Measurements from ENCODE around the gene PDE9A.

Gene PDE9A

DNA sequence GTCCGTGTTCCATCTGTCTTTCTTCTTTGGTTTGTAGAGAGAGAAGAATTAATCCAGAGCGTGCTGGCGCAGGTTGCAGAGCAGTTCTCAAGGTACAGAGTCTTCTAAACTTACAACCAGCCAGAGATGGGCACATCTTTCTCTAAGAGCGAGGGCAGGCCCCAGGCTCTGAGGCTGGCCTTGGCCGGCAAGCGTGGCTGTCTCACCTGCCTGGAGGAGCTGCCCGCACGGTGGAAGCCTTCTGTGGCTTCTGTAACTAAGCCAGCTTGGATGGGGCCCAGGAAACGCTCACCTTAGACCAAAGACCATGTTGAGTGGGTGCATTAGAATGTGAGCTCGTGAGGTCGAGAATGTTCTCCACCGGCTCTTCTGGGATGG, 78.6 kb downstream of the PDE9A start:
- Histone ChIP-seq H3K4me1 (ENCODE audit: insufficient read depth, low read length) (no peaks in the 10 kb centered on the region), H3K4me3 (ENCODE audit: low read depth in 1 of 2, low read length in 2 of 2) (no peak overlapping the region), H3K9ac (ENCODE audit: low read depth, low read length) (no peak overlapping the region), H3K27ac (ENCODE audit: low read length) (no peak overlapping the region), H3K36me3 (ENCODE audit: insufficient read depth, low read length) (no peaks in the 10 kb centered on the region), H3K79me2 (ENCODE audit: insufficient read depth, low read length) (no peaks in the 10 kb centered on the region), H4K20me1 (ENCODE audit: insufficient read depth, low read length) (no peaks in the 10 kb centered on the region), H3K4me2 (ENCODE audit: insufficient read depth, low read length) (no peak overlapping the region), H3K27me3 (ENCODE audit: insufficient read depth, low read length, poor library complexity) (no peaks in the 10 kb centered on the region), H2AFZ (ENCODE audit: low read depth, low read length) (no peak overlapping the region), H3K9me3 (ENCODE audit: insufficient read depth, low read length, severe bottlenecking) (no peaks in the 10 kb centered on the region)
- TF ChIP-seq, protein P1, sequence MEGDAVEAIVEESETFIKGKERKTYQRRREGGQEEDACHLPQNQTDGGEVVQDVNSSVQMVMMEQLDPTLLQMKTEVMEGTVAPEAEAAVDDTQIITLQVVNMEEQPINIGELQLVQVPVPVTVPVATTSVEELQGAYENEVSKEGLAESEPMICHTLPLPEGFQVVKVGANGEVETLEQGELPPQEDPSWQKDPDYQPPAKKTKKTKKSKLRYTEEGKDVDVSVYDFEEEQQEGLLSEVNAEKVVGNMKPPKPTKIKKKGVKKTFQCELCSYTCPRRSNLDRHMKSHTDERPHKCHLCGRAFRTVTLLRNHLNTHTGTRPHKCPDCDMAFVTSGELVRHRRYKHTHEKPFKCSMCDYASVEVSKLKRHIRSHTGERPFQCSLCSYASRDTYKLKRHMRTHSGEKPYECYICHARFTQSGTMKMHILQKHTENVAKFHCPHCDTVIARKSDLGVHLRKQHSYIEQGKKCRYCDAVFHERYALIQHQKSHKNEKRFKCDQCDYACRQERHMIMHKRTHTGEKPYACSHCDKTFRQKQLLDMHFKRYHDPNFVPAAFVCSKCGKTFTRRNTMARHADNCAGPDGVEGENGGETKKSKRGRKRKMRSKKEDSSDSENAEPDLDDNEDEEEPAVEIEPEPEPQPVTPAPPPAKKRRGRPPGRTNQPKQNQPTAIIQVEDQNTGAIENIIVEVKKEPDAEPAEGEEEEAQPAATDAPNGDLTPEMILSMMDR (IDR thresholded peaks at IDR 0.05; ENCODE audit: borderline replicate concordance, extremely low read depth, low read length, poor library complexity, severe bottlenecking) = no peak
- no peak for TF ChIP-seq EZH2 (IDR thresholded peaks at IDR 0.05; ENCODE audit: borderline replicate concordance, low read depth, low read length, severe bottlenecking)
- no peak for DNase-seq
- no peak for ATAC-seq (ENCODE audit: insufficient read depth, low read depth)

DNA sequence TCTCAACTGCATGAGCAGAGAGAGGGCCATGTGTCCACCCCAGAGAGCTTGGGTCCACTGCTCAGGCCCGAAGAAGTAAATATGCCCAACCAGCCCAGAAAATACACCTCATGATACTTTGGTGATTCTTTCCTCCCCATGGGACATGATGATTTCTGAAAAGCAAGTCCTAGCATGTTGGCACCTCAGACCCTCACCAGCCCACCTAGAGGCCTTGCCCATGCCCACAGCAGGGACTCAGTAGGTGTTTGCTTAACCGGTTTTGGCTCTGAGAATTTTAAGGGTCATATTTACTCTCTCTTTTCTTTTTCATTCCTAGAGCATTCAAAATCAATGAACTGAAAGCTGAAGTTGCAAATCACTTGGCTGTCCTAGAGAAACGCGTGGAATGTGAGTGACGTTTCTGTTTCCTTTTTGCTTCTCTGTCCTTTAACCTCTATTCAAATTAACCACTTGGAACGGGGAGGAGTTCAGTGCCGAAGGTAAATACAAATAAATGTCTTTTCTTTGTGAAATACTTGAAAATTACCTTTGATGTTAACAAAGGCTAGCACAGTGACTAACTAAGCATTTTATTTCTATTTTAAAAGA, 79.7 kb downstream of the PDE9A start:
- no peak overlapping the region for H2AFZ ChIP-seq (ENCODE audit: low read depth, low read length)
- no peak overlapping the region for H3K27ac ChIP-seq (ENCODE audit: low read length)
- H3K79me2 ChIP-seq (ENCODE audit: insufficient read depth, low read length) = no peaks in the 10 kb centered on the region
- no peaks in the 10 kb centered on the region for H3K27me3 ChIP-seq (ENCODE audit: insufficient read depth, low read length, poor library complexity)
- DNase-seq (no peak), ATAC-seq (ENCODE audit: insufficient read depth, low read depth) (no peak)
- no peaks in the 10 kb centered on the region for H4K20me1 ChIP-seq (ENCODE audit: insufficient read depth, low read length)
- H3K36me3 ChIP-seq (ENCODE audit: insufficient read depth, low read length) = no peaks in the 10 kb centered on the region
- H3K9ac ChIP-seq (ENCODE audit: low read depth, low read length) = no peak overlapping the region
- H3K4me3 ChIP-seq (ENCODE audit: low read depth in 1 of 2, low read length in 2 of 2) = no peak overlapping the region
- H3K9me3 ChIP-seq (ENCODE audit: insufficient read depth, low read length, severe bottlenecking) = no peaks in the 10 kb centered on the region
- TF ChIP-seq, protein P1 (IDR thresholded peaks at IDR 0.05; ENCODE audit: borderline replicate concordance, extremely low read depth, low read length, poor library complexity, severe bottlenecking) = no peak
- TF ChIP-seq EZH2 (IDR thresholded peaks at IDR 0.05; ENCODE audit: borderline replicate concordance, low read depth, low read length, severe bottlenecking) = no peak
- peaks cover 7% of the 10 kb centered on the region for H3K4me1 ChIP-seq (ENCODE audit: insufficient read depth, low read length)
- H3K4me2 ChIP-seq (ENCODE audit: insufficient read depth, low read length) = no peak overlapping the region

DNA sequence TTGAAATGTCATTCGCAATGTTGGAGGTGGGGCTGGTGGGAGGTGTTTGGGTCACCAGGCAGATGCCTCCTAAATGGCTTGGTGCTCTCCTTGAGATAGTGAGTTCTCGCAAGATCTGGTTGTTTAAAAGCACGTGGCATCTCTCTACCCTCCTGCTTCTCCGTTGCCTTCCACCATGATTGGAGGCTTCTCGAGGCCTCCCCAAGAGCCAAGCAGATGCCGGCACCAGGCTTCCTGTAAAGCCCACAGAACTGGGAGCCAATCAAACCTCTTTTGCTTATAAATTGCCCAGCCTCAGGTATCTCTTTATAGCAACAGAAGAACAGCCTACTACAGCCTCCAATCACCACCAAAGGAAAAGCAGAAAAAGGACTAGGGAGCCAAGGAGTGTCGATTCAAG, 80.5 kb downstream of the PDE9A start:
- H3K27me3 ChIP-seq (ENCODE audit: insufficient read depth, low read length, poor library complexity) = no peaks in the 10 kb centered on the region
- TF ChIP-seq EZH2 (IDR thresholded peaks at IDR 0.05; ENCODE audit: borderline replicate concordance, low read depth, low read length, severe bottlenecking) = no peak
- TF ChIP-seq, protein P1 (IDR thresholded peaks at IDR 0.05; ENCODE audit: borderline replicate concordance, extremely low read depth, low read length, poor library complexity, severe bottlenecking) = no peak
- no peaks in the 10 kb centered on the region for H3K79me2 ChIP-seq (ENCODE audit: insufficient read depth, low read length)
- H3K36me3 ChIP-seq (ENCODE audit: insufficient read depth, low read length) = no peaks in the 10 kb centered on the region
- no peaks in the 10 kb centered on the region for H3K9me3 ChIP-seq (ENCODE audit: insufficient read depth, low read length, severe bottlenecking)
- H3K9ac ChIP-seq (ENCODE audit: low read depth, low read length) = no peak overlapping the region
- ATAC-seq (ENCODE audit: insufficient read depth, low read depth) (no peak), DNase-seq (no peak)
- no peak overlapping the region for H3K4me3 ChIP-seq (ENCODE audit: low read depth in 1 of 2, low read length in 2 of 2)
- no peaks in the 10 kb centered on the region for H4K20me1 ChIP-seq (ENCODE audit: insufficient read depth, low read length)
- H3K4me1 ChIP-seq (ENCODE audit: insufficient read depth, low read length) = peaks cover 12% of the 10 kb centered on the region
- H2AFZ ChIP-seq (ENCODE audit: low read depth, low read length) = no peak overlapping the region
- no peak overlapping the region for H3K27ac ChIP-seq (ENCODE audit: low read length)
- H3K4me2 ChIP-seq (ENCODE audit: insufficient read depth, low read length) = no peak overlapping the region

Measured in DND-41 (cell line).